Measurements from ENCODE around the gene EMID1.

Gene EMID1

GRCh38 chr22:29205594-29206371 is at the start of gene EMID1:
Gene EMID1 (plus strand): TSS chr22:29205896. CDS start chr22:29206039, 143 bp downstream.
- no peak for DNase-seq (ENCODE audit: low read depth in 3 of 3)

GRCh38 chr22:29155966-29156365 is 49.7 kb upstream of the EMID1 start:
- no peak for DNase-seq (ENCODE audit: low read depth in 3 of 3)

- DNase-seq (ENCODE audit: low read depth in 3 of 3): no peak
Observed at GRCh38 chr22:29156507-29156906, 49.2 kb upstream of the EMID1 start.

- no peak for DNase-seq (ENCODE audit: low read depth in 3 of 3)
Observed at GRCh38 chr22:29157759-29158535, 47.7 kb upstream of the EMID1 start.

- DNase-seq (ENCODE audit: low read depth in 3 of 3): no peak
Observed at GRCh38 chr22:29158546-29158945, 47.1 kb upstream of the EMID1 start.

- DNase-seq (ENCODE audit: low read depth in 3 of 3): no peak
Observed at GRCh38 chr22:29163808-29164207, 41.9 kb upstream of the EMID1 start.

GRCh38 chr22:29165321-29166060 is 40.2 kb upstream of the EMID1 start:
- DNase-seq (ENCODE audit: low read depth in 3 of 3): no peak

GRCh38 chr22:29166180-29166579 is 39.5 kb upstream of the EMID1 start:
- no peak for DNase-seq (ENCODE audit: low read depth in 3 of 3)

GRCh38 chr22:29167032-29167911 is 38.4 kb upstream of the EMID1 start:
- DNase-seq (ENCODE audit: low read depth in 3 of 3): no peak

GRCh38 chr22:29171721-29172120 is 34.0 kb upstream of the EMID1 start:
- no peak for DNase-seq (ENCODE audit: low read depth in 3 of 3)

- DNase-seq (ENCODE audit: low read depth in 3 of 3): no peak
Observed at GRCh38 chr22:29172216-29172615, 33.5 kb upstream of the EMID1 start.

GRCh38 chr22:29175312-29175835 is 30.3 kb upstream of the EMID1 start:
- no peak for DNase-seq (ENCODE audit: low read depth in 3 of 3)

- no peak for DNase-seq (ENCODE audit: low read depth in 3 of 3)
Observed at GRCh38 chr22:29183971-29184848, 21.5 kb upstream of the EMID1 start.

- no peak for DNase-seq (ENCODE audit: low read depth in 3 of 3)
Observed at GRCh38 chr22:29184849-29185490, 20.7 kb upstream of the EMID1 start.

GRCh38 chr22:29186302-29186701 is 19.4 kb upstream of the EMID1 start:
- DNase-seq (ENCODE audit: low read depth in 3 of 3): no peak

- DNase-seq (ENCODE audit: low read depth in 3 of 3): no peak
Observed at GRCh38 chr22:29187831-29188230, 17.9 kb upstream of the EMID1 start.

- DNase-seq (ENCODE audit: low read depth in 3 of 3): no peak
Observed at GRCh38 chr22:29190051-29190450, 15.6 kb upstream of the EMID1 start.

- no peak for DNase-seq (ENCODE audit: low read depth in 3 of 3)
Observed at GRCh38 chr22:29190918-29191317, 14.8 kb upstream of the EMID1 start.

- DNase-seq (ENCODE audit: low read depth in 3 of 3): no peak
Observed at GRCh38 chr22:29193021-29193420, 12.7 kb upstream of the EMID1 start.

- no peak for DNase-seq (ENCODE audit: low read depth in 3 of 3)
Observed at GRCh38 chr22:29194184-29194583, 11.5 kb upstream of the EMID1 start.

All from stimulated activated CD4-positive, alpha-beta T cell treated with anti-CD3 and anti-CD28 coated beads, TNF-alpha, amount 100 ng/mL, for 4 hours (primary cell).